GM11168 (cell line): ENCODE results near the gene RAD17.

Experiments used
- in situ Hi-C: fragments of 300-500 bp; cut with MboI; formaldehyde crosslinking; loops from one replicate; pipeline ENCODE4 v1.12.0; 2022; ENCODE audit warnings: low sequenced_read_pairs; ENCODE audit not compliant: unreplicated experiment

The RAD17 gene, protein sequence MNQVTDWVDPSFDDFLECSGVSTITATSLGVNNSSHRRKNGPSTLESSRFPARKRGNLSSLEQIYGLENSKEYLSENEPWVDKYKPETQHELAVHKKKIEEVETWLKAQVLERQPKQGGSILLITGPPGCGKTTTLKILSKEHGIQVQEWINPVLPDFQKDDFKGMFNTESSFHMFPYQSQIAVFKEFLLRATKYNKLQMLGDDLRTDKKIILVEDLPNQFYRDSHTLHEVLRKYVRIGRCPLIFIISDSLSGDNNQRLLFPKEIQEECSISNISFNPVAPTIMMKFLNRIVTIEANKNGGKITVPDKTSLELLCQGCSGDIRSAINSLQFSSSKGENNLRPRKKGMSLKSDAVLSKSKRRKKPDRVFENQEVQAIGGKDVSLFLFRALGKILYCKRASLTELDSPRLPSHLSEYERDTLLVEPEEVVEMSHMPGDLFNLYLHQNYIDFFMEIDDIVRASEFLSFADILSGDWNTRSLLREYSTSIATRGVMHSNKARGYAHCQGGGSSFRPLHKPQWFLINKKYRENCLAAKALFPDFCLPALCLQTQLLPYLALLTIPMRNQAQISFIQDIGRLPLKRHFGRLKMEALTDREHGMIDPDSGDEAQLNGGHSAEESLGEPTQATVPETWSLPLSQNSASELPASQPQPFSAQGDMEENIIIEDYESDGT

DNA sequence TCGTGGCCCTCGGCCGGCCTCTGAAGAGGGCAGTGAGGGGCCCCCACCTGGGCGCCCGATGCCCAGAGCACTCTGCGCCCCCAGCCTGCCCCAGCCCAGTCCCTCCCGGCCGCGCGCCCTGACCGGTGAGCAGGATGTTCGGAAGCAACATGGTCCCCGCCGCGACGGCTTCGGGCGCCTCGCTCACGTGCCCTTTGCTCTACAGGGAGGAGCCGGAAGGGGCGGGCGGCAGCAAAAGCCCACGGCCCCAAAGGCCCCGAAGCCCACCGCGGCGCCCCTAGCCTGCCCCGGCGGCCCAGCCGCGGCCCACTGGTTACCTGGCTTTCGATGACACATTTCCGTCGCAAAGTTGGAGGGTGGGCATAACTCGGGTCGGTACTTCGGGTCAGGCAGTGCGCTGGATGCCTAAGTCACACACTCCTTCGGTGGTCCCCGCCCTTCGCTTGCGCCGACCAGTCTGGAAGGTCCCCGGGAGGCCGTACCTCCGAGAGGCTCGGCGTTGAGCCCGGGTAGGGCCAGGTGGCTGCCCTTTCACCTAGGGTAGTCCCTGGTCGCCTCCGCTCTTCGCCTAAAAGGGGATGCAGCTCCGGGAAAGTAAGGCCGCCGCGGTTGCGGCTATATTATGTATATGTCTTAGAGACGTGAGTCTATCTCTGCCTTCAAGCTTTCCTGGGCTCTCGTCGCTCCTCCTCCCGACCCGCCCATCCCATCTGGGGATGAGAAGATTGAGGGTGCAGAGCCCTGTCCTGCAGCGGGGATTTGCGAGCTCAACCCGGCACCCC is at the start of gene RAD17, which contains the start of the genes AK6 and TAF9:
TSS of gene RAD17 (plus strand) at position 479 of the 782 bp plus-strand sequence. CDS start 2,391 bp downstream, outside the sequence.
TSS of gene AK6 (minus strand) at position 181 of the 782 bp plus-strand sequence. CDS start at position 151, 30 bp downstream.
TSS of gene TAF9 (minus strand) at position 181 of the 782 bp plus-strand sequence. CDS start 3,783 bp downstream, outside the sequence.
- in situ Hi-C loops: no loop called here

DNA sequence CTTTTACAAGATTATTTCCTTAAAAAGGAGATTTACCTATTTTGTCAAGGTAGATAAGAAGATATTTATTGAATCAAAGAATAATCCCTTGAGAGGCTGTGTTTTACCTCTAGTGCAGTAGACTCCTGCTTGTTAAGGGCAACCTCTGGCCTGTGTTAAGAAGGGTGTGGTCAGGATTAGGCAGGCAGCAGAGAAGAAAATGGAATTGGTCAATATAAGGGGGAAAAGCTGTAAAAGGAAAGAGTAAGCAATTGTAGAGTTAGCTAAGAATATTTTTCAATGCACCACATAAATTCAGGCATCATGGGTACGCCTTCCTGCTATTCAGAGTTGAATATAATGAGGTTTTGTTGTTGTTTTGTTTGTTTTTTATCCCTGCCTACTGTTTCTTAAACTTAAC is 43.3 kb upstream of the RAD17 start:
- in situ Hi-C loops: no loop called here

GRCh38 chr5:69329905-69330489 is 39.6 kb upstream of the RAD17 start:
- in situ Hi-C loops: loop anchor here (10.0 kb wide), 1 partner anchor 235 kb away; the partner anchor contains the start of gene SLC30A5

- in situ Hi-C loops: loop anchor here (10.0 kb wide), 1 partner anchor 237 kb away; the partner anchor contains the start of gene SLC30A5
Measured at GRCh38 chr5:69331528-69332445, 37.8 kb upstream of the RAD17 start.

GRCh38 chr5:69333668-69334315 is 35.8 kb upstream of the RAD17 start:
- in situ Hi-C loops: loop anchor here (10.0 kb wide), 1 partner anchor 239 kb away; the partner anchor contains the start of gene SLC30A5

DNA sequence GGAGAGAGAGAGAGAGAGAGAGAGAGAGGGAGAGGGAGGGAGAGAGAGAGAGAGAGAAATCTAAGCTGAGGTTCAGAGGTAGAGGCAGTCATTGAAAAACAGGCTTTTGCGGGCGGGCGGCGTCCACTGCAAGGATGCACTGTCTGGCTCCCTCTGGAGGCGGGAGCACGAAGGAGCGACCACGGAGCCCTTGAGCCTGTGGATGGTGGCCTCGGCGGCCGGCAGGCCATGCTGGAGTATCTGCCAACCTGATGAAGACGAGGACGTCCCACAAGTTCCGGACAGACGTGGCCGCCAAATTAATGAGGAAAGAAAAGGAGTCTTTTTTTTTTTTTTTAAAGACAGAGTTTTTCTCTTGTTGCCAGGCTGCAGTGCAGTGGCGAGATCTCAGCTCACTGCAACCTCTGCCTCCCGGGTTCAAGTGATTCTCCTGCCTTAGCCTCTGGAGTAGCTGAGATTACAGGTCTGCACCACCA is 34.8 kb upstream of the RAD17 start:
- in situ Hi-C loops: loop anchor here (10.0 kb wide), 1 partner anchor 240 kb away; the partner anchor contains the start of gene SLC30A5

- in situ Hi-C loops: loop anchor here (10.0 kb wide), 1 partner anchor 241 kb away; the partner anchor contains the start of gene SLC30A5
Measured at GRCh38 chr5:69335341-69335935, 34.2 kb upstream of the RAD17 start.

DNA sequence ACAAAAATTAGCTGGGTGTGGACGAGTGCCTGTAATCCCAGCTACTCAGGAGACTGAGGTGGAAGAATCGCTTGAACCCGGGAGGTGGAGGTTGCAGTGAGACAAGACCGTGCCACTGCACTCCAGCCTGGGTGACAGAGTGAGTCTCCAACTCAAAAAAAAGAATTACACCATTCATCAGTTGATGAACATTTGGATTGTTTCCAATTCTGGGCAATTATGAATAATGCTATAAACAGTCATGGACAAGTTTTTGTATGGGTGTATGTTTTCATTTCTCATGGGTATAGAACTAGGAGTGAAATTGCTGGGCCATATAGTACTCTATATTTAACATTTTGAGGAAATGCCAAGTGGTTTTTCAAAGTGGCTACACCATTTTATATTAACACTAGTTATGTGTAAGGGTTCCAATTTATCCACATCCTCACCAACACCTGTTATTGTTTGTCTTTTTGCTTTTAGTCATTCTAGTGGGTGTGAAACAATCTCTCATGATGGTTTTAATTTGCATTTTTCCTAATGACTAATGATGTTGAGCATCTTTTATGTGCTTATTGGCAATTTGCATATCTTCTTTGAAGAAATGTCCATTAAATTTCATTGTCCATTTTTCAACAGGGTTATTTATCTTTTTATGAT is 28.0 kb upstream of the RAD17 start:
- in situ Hi-C loops: no loop called here

GRCh38 chr5:69343083-69343482 is 26.5 kb upstream of the RAD17 start:
- in situ Hi-C loops: no loop called here

DNA sequence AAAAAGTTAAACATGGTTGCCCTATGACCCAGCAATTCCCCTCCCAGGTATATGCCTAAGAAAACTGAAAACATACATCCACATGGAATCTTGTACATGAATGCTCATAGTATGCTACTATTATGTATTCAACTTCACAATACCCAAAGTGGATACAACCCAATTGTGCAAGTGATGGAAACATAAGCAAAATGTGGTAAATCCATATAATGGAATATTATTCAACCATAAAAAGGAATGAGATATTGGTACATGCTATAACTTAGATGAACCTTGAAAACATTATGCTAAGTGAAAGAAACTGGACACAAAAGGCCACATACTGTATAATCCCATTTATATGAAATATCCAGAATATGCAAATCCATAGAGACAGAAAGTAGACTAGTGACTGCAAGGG is 19.0 kb upstream of the RAD17 start:
- in situ Hi-C loops: no loop called here

DNA sequence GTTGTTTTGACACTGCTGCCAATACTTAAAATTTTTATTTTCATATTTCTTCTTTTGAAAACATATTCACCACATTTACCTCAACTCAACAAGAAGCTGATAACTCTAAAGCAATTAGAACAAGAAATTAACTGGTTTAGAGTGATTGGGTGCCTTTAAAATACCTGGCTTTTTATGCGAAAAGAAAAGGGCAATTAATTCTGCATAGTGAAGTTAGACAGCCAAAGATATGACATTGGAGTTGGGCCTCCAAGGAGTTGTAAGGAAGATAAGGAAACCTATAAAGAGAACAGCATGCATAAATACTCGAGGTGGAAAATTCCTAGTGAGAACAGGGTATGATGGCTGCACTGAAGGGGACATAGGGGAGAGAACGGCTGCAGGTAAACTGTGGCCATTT is 9.9 kb upstream of the RAD17 start:
- in situ Hi-C loops: no loop called here

DNA sequence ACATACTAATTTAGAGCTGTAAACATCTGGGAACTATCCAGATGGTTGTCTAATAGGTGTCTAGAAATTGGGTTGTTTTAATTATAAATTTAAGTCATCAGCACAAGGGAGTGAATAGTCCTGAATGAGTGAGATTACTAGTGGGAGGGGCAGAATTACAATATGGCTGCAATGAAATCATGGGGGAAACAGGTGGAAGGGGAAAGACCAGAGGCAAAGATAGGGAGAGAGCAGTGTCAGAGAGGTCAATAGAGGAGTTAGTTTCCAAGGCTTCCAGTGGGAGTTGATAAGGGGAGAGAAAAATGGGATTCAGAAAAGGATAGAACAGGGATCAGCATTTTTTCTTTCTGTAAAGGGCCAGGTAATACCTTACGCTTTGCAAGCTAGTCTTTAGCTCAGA is 9.2 kb upstream of the RAD17 start:
- in situ Hi-C loops: no loop called here

DNA sequence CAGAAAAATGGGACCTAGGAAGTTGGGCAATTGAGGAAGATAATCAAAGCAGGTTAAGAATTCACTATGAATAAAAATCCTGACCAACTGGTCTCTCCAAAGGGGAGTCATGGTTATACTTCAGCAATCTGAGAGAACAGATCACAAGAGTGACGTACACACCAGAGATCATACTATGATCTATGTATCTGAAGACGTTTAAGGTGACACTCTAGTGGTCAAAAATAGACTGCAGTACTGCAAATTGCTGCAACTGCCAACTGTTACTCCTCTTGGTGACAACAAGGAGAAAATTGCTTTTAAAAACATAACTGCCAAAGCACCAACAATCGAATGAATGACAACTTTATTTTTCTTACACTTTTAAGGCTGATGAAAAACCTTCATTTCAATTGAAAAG is 5.2 kb upstream of the RAD17 start:
- in situ Hi-C loops: no loop called here

DNA sequence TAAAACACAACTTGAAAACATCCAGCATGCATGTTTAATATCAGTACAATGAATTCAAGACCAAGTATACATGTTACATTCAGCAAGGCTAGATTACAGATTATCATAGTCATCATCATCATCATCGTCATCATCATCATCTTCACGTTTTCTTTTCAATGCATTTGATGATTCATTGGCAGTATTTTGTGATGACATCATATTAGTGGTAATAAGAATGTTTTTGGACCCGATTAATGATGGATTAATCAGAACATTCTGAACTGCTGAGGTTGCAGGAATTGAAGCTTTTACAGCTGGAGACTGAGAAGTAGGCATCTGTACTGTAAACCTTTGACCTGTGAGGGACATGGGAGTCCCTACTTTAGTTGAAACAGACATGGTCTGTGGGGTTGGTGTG is 4.8 kb upstream of the RAD17 start:
- in situ Hi-C loops: no loop called here

DNA sequence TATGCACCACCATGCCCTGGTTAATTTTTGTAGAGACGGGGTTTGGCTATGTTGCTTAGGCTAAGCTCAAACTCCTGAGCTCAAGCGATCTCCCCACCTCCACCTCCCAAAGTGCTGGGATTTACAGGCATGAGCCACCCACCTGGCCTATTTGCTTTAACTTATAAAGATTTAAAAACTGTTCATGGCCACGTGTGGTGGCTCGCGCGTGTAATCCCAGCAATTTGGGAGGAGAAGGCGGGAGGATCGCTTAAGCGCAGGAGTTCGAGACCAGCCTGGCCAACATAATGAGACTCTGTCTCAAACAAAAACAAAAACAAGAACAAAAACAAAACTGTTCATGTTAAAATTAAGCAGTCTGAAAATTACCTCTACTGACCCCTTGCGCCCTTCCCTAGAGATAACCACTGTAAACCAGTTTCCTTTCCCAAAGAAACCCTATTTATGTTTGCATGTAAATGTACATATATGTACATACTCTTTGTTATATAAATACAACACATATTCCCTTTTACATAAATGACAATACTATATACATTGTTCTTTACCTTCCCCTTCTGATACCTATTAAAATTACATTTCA is 1.8 kb upstream of the RAD17 start:
- in situ Hi-C loops: no loop called here

DNA sequence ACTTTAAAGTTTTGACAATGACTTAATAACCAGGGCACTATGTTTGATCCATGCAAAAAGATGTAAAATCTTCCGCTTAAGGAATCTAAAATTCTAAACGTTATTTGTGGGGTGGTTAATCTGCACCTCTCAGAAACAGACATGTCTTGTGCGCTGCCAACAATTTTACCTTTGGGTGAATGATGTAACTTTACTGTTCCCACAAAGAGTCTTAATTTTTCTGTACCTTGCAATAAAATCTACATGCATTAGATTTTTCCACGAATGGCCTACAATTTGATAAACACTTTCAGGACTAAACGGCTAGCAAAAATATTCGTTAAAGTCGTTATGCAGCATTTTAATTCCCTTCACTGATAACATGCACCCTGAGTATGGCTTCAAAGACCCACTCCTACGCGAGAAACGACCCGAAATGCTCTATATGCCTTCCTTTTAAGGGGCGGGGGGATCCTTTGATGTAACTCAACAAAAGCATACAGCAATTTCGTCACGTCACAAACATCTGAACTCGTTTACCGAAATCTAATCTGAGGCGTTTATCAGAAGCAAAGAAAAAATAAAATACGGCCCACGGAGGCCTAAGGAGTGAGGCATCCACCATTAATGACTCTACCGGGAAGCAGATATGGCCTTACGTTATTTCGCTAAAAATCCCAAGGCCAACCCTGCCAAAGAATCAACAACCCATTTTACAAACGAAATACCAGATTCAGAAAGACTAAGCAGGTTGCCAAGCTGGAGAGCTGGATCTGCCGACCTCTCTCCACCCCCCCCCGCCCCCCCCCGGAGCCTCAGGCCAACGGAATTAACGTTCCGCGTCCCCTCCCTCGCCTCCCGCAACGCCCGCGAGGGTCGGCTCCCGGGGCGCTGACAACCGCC is 919 bp upstream of the RAD17 start:
- in situ Hi-C loops: no loop called here
